ENCODE data around the gene HAGHL. TPM values are rescaled to one million over a fixed set of nuclear protein-coding genes. Genes with fewer than 3 reads are reported as not detected.

The HAGHL gene
- total RNA-seq, 1 donor from 2014 or later, result 1.0 TPM

DNA sequence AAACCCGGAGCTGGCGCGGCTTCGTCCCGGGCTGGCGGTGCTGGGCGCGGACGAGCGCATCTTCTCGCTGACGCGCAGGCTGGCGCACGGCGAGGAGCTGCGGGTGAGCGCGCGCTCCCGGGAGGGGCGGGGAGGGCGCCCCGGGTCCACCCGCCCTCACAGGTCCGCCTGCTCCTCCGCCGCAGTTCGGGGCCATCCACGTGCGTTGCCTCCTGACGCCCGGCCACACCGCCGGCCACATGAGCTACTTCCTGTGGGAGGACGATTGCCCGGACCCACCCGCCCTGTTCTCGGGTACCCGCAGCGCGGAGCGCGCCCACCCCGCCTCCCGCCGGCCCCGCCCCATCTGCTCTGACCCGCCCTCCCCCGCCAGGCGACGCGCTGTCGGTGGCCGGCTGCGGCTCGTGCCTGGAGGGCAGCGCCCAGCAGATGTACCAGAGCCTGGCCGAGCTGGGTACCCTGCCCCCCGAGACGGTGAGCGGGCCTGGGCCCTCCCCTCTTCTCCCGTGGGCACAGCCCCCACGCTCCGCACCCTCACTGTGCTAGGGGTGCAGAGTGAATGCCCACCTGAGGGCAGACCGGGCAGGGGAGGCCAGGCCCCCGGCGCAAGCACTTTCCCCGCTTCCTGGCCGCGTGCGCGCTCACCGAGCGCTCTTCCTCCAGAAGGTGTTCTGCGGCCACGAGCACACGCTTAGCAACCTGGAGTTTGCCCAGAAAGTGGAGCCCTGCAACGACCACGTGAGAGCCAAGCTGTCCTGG lies 1.4 kb downstream of the HAGHL start:
- peak; percentile 72 for DNase-seq (ENCODE audit: low spot score)
- H2AFZ ChIP-seq (replicated peaks), result no peak overlapping the region

DNA sequence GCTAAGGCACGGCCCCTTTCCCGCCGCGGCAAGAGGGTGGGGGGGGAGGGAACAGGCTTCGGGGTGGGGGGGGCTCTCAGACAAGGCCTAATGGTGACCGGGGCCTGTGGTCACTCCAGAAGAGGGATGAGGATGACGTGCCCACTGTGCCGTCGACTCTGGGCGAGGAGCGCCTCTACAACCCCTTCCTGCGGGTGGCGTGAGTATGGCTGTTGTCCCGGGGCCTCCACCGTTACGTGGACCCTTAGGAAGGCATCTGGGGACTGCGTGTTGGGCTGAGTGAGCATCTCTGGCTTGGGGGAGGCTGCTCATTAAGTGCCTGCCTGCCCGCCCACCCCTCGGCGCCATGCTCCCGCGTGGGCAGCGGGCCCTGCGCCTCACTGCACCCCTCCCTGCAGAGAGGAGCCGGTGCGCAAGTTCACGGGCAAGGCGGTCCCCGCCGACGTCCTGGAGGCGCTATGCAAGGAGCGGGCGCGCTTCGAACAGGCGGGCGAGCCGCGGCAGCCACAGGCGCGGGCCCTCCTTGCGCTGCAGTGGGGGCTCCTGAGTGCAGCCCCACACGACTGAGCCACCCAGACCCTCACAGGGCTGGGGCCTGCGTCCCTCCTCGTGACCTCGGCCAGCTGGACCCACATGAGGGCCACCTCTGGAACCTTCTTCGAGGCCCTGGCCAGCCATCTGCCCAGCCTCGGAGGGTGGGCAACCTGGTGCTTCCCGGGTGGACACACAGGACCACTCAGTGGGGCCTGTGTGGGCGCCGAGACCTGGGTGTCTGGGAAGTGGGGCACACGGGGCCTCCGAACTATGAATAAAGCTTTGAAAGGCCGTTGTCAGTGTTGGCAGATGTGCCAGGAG lies 2.2 kb downstream of the HAGHL start:
- H3K4me3 ChIP-seq, result peak overlapping the region; percentile 43
- H3K27me3 ChIP-seq, result peaks cover 45% of the 10 kb centered on the region
- H3F3A ChIP-seq (ENCODE audit: low read depth), result peaks cover 33% of the 10 kb centered on the region
- no peaks in the 10 kb centered on the region for H3K36me3 Mint-ChIP-seq
- no peak overlapping the region for H3K9ac ChIP-seq
- peaks cover 7% of the 10 kb centered on the region for H3K27me3 Mint-ChIP-seq (ENCODE audit: insufficient read depth, low read depth)
- H4K20me1 ChIP-seq (ENCODE audit: low read depth), result peaks cover 20% of the 10 kb centered on the region
- peak overlapping the region; percentile 92 for H3K4me2 ChIP-seq
- H3K4me1 Mint-ChIP-seq, result no peaks in the 10 kb centered on the region
- no peak overlapping the region for H3K27ac Mint-ChIP-seq
- peaks cover 8% of the 10 kb centered on the region for H3K4me1 ChIP-seq
- H3K4me3 Mint-ChIP-seq, result peak overlapping the region; percentile 38
- H3K27ac ChIP-seq, result no peak overlapping the region
- DNase-seq (ENCODE audit: low spot score), result no peak
- H3K79me2 ChIP-seq (ENCODE audit: low read depth), result no peaks in the 10 kb centered on the region
- no peaks in the 10 kb centered on the region for H3K9me3 Mint-ChIP-seq
- no peak for TF ChIP-seq EZH2 (IDR thresholded peaks at IDR 0.05)
- no peak for TF ChIP-seq EZH2phosphoT487 (IDR thresholded peaks at IDR 0.05)
- TF ChIP-seq, protein P1, sequence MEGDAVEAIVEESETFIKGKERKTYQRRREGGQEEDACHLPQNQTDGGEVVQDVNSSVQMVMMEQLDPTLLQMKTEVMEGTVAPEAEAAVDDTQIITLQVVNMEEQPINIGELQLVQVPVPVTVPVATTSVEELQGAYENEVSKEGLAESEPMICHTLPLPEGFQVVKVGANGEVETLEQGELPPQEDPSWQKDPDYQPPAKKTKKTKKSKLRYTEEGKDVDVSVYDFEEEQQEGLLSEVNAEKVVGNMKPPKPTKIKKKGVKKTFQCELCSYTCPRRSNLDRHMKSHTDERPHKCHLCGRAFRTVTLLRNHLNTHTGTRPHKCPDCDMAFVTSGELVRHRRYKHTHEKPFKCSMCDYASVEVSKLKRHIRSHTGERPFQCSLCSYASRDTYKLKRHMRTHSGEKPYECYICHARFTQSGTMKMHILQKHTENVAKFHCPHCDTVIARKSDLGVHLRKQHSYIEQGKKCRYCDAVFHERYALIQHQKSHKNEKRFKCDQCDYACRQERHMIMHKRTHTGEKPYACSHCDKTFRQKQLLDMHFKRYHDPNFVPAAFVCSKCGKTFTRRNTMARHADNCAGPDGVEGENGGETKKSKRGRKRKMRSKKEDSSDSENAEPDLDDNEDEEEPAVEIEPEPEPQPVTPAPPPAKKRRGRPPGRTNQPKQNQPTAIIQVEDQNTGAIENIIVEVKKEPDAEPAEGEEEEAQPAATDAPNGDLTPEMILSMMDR (IDR thresholded peaks at IDR 0.05), result no peak
- H2AFZ ChIP-seq (replicated peaks), result no peak overlapping the region
- H3K36me3 ChIP-seq, result no peaks in the 10 kb centered on the region
- H3K9me3 ChIP-seq (ENCODE audit: low read depth), result no peaks in the 10 kb centered on the region

More for the DNA sequence above, 1.4 kb downstream of the HAGHL start:
- H3F3A ChIP-seq (ENCODE audit: low read depth), result peaks cover 33% of the 10 kb centered on the region
- Mint-ChIP-seq H3K36me3 (no peaks in the 10 kb centered on the region), H3K27me3 (ENCODE audit: insufficient read depth, low read depth) (peaks cover 7% of the 10 kb centered on the region), H3K4me1 (no peaks in the 10 kb centered on the region), H3K9me3 (no peaks in the 10 kb centered on the region), H3K27ac (no peak overlapping the region), H3K4me3 (peak overlapping the region; percentile 38)
- TF ChIP-seq, protein P1 (IDR thresholded peaks at IDR 0.05), result no peak
- TF ChIP-seq EZH2 (IDR thresholded peaks at IDR 0.05) (no peak), EZH2phosphoT487 (IDR thresholded peaks at IDR 0.05) (peak; percentile 2)
- H3K27ac ChIP-seq, result no peak overlapping the region
- H3K27me3 ChIP-seq, result peaks cover 45% of the 10 kb centered on the region
- peaks cover 8% of the 10 kb centered on the region for H3K4me1 ChIP-seq
- H3K9me3 ChIP-seq (ENCODE audit: low read depth), result no peaks in the 10 kb centered on the region
- H4K20me1 ChIP-seq (ENCODE audit: low read depth), result peaks cover 20% of the 10 kb centered on the region
- H3K4me2 ChIP-seq, result peak overlapping the region; percentile 92
- peak overlapping the region; percentile 43 for H3K4me3 ChIP-seq
- H3K79me2 ChIP-seq (ENCODE audit: low read depth), result no peaks in the 10 kb centered on the region
- H3K36me3 ChIP-seq, result no peaks in the 10 kb centered on the region
- no peak overlapping the region for H3K9ac ChIP-seq

DNA sequence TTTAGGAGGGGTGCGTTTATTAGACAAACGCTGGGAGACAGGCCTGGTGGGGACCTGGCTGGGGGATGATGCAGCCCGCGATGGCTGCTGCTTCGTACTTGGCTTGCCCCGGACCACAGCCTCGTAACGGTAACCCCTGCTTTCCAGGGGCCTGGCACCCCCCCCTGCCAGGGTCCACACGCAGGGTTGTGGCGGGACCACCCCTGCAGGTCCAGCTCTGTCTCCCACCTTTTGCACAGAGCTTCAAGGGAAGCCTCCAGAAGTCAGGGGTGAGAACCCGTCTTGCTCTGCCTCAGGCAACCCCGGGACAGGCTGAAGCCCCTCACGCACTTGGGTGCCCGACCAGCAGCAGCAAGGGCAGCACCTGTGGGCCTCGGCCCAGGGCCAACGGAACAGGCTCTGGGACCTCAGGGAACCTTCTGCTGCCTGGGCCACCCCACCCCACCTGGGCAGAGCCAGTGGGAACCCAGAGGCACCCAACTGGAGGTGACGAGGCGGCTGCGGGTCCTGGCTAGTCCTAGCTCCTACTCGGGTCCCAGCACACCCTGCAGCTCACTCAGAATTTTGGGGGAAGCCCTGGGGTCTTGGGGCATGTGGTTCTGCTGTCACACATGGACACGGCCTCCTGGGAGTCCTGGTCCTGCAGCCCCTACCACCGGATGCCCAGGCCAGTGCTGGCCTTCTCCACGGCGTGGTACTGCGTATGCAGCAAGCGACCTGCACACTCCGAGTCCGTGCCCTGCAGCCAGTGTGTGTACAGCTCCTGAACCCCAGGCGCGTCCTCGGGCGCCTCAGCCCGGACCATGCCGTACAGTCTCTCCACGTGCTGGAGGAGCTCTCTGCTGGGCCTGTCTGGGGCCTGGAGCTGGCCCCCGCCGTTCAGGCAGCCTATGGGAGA lies 3.1 kb downstream of the HAGHL start:
- H3K9ac ChIP-seq, result no peak overlapping the region
- Mint-ChIP-seq H3K36me3 (no peaks in the 10 kb centered on the region), H3K4me1 (no peaks in the 10 kb centered on the region), H3K27ac (no peak overlapping the region), H3K9me3 (no peaks in the 10 kb centered on the region), H3K4me3 (no peak overlapping the region), H3K27me3 (ENCODE audit: insufficient read depth, low read depth) (peaks cover 7% of the 10 kb centered on the region)
- no peak overlapping the region for H3K4me2 ChIP-seq
- no peak overlapping the region for H2AFZ ChIP-seq (replicated peaks)
- peaks cover 8% of the 10 kb centered on the region for H3K4me1 ChIP-seq
- TF ChIP-seq, protein P1 (IDR thresholded peaks at IDR 0.05), result no peak
- TF ChIP-seq EZH2 (IDR thresholded peaks at IDR 0.05) (no peak), EZH2phosphoT487 (IDR thresholded peaks at IDR 0.05) (no peak)
- H3K79me2 ChIP-seq (ENCODE audit: low read depth), result no peaks in the 10 kb centered on the region
- H3K9me3 ChIP-seq (ENCODE audit: low read depth), result no peaks in the 10 kb centered on the region
- no peaks in the 10 kb centered on the region for H3K36me3 ChIP-seq
- H3K4me3 ChIP-seq, result no peak overlapping the region
- peaks cover 20% of the 10 kb centered on the region for H4K20me1 ChIP-seq (ENCODE audit: low read depth)
- peaks cover 45% of the 10 kb centered on the region for H3K27me3 ChIP-seq
- H3K27ac ChIP-seq, result no peak overlapping the region
- no peak for DNase-seq (ENCODE audit: low spot score)
- peaks cover 30% of the 10 kb centered on the region for H3F3A ChIP-seq (ENCODE audit: low read depth)
